ENCODE data around the gene CCDC78.
A peak's percentile ranks its signal among the peaks of the same experiment; 100 is the strongest.

Gene CCDC78

DNA sequence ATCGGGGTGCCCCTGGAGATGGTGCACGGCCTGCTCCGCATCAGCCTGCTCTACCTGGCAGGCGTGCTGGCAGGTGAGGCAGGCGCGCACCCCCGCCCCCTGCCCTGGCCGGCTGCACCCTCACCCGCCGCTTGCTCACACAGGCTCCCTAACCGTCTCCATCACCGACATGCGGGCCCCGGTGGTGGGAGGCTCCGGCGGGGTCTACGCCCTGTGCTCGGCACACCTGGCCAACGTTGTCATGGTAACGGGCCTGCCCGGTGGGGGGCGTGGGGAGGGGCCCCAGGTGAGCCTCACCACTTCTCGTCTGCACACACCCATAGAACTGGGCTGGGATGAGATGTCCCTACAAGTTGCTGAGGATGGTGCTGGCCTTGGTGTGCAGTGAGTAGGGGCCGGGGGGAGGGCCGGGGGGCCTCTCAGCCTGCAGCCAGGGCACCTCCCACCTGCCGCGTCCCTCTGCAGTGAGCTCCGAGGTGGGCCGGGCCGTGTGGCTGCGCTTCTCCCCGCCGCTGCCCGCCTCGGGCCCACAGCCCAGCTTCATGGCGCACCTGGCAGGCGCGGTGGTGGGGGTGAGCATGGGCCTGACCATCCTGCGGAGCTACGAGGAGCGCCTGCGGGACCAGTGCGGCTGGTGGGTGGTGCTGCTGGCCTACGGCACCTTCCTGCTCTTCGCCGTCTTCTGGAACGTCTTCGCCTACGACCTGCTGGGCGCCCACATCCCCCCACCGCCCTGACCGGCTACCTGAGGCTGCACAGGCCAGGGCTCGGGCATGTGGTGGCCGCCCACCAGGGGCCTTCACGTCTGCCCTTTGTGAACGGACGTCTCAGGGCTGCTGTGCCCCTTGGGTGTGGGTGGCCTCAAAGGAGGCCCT, 48.7 kb downstream of the CCDC78 start:
- DNase-seq: peak; percentile 70

DNA sequence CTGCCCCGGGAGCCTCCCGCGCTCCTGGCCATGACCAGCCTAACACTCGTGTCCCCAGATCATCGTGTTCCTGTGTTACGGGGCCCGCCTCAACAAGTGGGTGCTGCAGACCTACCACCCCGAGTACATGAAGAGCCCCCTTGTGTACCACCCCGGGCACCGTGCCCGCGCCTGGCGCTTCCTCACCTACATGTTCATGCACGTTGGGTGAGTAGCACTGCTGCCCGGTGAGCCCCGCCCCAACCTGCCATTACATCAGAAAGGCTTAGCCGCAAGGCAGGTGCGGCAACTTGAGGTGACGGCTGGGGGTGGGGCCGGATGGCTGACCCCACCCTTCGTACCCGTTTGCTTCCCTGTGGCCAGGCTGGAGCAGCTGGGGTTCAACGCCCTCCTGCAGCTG, 49.3 kb downstream of the CCDC78 start:
- DNase-seq: peak; percentile 78

DNA sequence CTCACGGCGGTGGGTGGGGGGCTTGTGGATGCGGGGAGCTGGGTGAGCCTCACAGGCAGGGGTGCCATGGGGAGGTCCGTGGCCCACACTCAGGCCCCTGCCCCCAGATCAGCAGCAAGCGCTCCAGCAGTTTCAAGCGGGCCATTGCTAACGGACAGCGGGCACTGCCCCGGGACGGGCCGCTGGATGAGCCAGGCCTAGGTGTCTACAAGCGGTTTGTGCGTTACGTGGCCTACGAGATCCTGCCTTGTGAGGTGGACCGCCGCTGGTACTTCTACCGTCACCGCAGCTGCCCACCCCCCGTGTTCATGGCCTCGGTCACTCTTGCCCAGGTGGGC, 49.7 kb downstream of the CCDC78 start:
- no peak for DNase-seq

DNA sequence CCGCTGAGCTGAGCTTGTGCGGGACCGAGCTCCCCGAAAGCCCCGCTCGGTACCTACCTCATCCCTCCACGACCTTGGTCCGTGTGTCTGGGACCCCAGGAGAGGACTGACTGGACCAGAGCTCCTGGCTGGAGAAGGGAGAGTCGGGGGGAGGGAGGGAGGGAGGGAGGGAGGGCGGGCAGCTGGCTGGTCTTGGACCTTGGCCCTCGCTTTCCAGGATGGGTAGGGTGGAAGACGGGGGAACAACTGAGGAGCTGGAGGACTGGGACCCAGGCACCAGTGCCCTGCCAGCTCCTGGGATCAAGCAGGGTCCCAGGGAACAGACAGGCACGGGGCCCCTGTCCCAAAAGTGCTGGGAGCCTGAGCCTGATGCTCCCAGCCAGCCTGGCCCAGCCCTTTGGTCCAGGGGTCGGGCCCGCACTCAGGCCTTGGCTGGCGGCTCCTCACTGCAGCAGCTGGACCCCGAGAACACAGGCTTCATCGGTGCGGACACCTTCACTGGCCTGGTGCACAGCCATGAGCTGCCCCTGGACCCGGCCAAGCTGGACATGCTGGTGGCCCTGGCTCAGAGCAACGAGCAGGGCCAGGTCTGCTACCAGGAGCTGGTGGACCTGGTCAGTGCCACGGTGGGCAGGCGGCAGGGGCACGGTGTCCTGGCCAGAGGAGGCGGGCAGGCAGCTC, 50.2 kb downstream of the CCDC78 start:
- no peak for DNase-seq

DNA sequence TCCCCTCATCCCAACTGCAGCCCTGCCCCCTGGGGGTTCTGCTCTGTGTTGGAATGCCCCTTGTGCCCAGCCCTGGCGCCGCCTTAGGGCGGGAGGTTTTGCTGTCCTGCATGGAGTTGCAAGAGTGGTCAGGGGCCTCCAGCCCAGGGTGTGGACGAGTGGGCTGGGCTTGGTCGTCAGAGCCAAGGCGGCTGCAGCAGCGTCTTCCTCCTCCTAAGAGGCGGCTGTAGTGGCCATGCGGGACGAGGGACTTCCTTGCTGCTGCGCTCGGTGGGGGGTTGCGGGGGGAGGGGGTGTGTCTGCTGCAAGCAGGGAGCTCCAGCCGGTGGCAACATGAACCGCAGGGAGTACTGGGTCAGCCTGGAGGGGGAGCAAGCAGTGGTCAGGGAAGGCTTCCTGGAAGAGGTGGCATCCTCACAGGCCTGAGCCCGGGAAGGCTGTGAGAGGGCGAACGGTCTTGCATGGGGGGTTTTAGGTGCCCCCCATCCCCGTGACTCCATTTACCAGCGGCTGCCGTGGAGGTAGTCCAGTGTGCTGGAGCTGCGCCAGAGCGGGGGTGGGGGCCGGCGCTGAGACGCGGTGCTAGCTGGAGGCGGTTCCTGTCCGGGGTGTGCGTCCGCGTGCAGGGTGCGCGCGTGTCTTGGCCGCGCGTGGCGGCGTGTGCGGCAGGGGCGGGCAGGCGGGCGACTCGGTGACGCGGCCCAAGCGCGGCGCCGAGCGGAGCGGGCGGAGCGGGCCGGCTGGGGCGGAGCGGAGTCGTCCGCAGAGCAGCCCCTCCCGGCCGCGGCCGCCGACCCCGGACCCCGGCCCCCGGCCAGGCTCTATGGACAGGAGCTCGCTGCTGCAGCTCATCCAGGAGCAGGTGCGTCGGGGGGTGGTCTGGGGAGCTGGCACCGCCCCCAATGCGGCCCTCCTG, 51.0 kb downstream of the CCDC78 start, which contains the start of gene RHBDL1:
RHBDL1 (plus strand) TSS at position 704 of the 916 bp plus-strand sequence; CDS start at position 824, 120 bp downstream.
- DNase-seq: no peak

DNA sequence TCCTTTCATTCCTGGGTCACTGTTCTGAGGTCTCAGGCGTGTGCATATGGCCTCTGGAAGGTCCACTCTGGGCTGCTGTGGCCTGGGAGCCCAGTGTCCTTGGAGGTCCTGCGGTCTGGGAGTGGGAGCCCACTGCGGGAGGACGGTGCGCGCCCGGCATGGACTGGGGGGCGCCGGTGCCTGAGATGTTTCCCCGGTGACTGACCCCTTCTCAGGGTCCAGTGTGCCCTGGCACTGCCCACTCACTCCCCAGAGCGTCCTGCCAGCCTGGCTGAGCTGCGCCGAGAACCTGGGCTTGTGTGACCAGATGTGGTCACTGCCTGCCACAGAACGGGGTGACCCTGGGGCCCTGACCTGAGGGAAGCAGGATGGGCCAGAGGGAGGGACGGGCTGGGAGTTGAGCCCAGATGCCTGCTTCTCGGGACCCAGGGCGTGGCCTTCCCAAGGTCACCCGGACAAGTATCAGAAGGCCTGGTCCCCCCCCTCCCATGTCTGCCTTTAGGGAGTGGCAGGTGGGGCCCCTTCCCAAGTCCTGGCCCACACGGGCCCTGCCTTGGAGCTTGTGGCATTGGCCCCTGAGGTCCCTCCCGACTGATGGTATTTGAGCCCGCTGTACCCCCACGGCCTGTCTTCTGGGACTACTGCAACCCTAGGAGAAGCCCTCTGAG, 51.9 kb downstream of the CCDC78 start:
- DNase-seq: no peak

DNA sequence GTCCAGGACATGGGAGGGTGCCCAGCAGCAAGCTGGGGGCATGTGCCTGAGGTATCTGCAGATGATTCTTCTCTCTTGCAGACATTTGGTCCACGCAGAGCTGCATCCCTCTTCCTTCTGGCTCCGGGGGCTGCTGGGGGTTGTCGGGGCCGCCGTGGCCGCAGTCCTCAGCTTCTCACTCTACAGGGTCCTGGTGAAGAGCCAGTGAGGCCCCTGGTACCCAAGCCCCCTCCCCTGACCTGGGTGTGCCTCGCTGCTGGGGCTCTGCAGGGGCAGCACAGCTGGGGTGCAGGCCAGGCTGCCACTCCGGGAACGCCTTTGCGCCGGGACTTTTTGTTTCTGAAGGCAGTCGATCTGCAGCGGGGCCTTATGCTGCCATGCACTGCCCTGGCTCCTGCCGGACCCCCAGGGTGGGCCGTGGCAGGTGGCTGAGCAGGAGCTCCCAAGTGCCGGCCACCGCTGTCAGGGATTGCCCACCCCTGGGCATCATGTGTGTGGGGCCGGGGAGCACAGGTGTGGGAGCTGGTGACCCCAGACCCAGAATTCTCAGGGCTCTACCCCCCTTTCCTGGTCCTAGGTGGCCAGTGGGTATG, 52.7 kb downstream of the CCDC78 start:
- DNase-seq: no peak

DNA sequence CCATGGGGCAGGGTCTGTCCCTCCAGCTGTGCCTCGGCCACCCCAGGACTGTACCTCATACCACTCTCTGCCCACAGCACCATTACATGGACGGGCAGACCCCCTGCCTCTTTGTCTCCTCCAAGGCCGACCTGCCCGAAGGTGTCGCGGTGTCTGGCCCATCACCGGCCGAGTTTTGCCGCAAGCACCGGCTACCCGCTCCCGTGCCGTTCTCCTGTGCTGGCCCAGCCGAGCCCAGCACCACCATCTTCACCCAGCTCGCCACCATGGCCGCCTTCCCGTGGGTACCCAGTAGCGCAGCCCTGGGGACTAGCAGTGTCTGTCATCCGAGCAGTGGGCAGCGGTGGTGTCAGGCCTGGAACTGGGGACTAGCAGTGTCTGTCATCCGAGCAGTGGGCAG, 53.4 kb downstream of the CCDC78 start:
- DNase-seq: no peak
